Suprapubic skin (tissue), 4 donors: ENCODE results near the gene GFOD2. TPM values are rescaled to one million over a fixed set of nuclear protein-coding genes. Genes with fewer than 3 reads are reported as not detected.

Experiments used
- DNase-seq, 2 donors: peaks; one replicate each; pipeline ENCODE4 v3.0.0-alpha.2; 2019; ENCODE audit warnings: low spot score in 2 of 2
- H3K27ac ChIP-seq: fragments of 200-600 bp; sonication (generic); one replicate; pipeline ENCODE4 v1.5.1; 2019
- H3K27me3 ChIP-seq: fragments of 200-600 bp; sonication (generic); one replicate; pipeline ENCODE4 v1.5.1; 2019
- H3K36me3 ChIP-seq: fragments of 200-600 bp; sonication (generic); one replicate; pipeline ENCODE4 v1.5.1; 2019
- H3K4me1 ChIP-seq: fragments of 200-600 bp; sonication (generic); one replicate; pipeline ENCODE4 v1.5.1; 2019
- H3K4me3 ChIP-seq: fragments of 200-600 bp; sonication (generic); one replicate; pipeline ENCODE4 v1.5.1; 2019; ENCODE audit warnings: mild to moderate bottlenecking
- H3K9me3 ChIP-seq: fragments of 200-600 bp; sonication (generic); one replicate; pipeline ENCODE4 v1.5.1; 2019
- CTCF ChIP-seq, 2 donors: fragments of 200-600 bp in 1 of 2; fragments of 450-650 bp in 1 of 2; sonication (generic) in 1 of 2; IDR thresholded peaks; one replicate each; pipeline ENCODE4 v1.5.1; 2016 to 2019; ENCODE audit warnings: antibody characterized with exemption in 2 of 2, mild to moderate bottlenecking in 1 of 2, moderate library complexity in 1 of 2
- EP300 ChIP-seq: sonication (generic); formaldehyde crosslinking; IDR thresholded peaks from one replicate; pipeline ENCODE4 v1.6.1; 2017; ENCODE audit warnings: antibody characterized with exemption
- POLR2A ChIP-seq, 2 donors: fragments of 450-650 bp; IDR thresholded peaks; one replicate each; pipeline ENCODE4 v1.6.1; 2017; ENCODE audit warnings: antibody characterized with exemption in 2 of 2, mild to moderate bottlenecking in 2 of 2, moderate library complexity in 2 of 2
- POLR2AphosphoS5 ChIP-seq, 3 donors: sonication (generic); formaldehyde crosslinking; IDR thresholded peaks; one replicate each; pipeline ENCODE4 v1.6.1; 2017; ENCODE audit warnings: antibody characterized with exemption in 3 of 3
- WGBS: methylation state at CpG from one replicate; pipeline ENCODE4 v1.1.5; 2018; 5-methylcytosine and 5-hydroxymethylcytosine counted together
- total RNA-seq, 4 donors: library from RNA; depleted of rRNA; stranded (reverse); fragments of >200 nt; gene quantifications; one replicate each; pipeline ENCODE4 v1.1.0, GENCODE V29; 2016

Gene GFOD2
- total RNA-seq, 4 donors from 2014 or later = 18.3 to 31.1 (median 25.9) TPM

- peaks cover 13% of the 10 kb centered on the region for H3K4me1 ChIP-seq
- no peak for TF ChIP-seq POLR2A (IDR thresholded peaks at IDR 0.05)
- TF ChIP-seq EP300 = no peak
- TF ChIP-seq POLR2AphosphoS5 (IDR thresholded peaks at IDR 0.05) = no peak
- no peak for TF ChIP-seq CTCF (IDR thresholded peaks at IDR 0.05)
- no peaks in the 10 kb centered on the region for H3K36me3 ChIP-seq
- H3K27ac ChIP-seq = no peak overlapping the region
- WGBS = 93% methylated on average over 1 of the region's 1 CpG
- DNase-seq = no peak
- H3K27me3 ChIP-seq = no peaks in the 10 kb centered on the region
- H3K4me3 ChIP-seq = no peak overlapping the region
- no peaks in the 10 kb centered on the region for H3K9me3 ChIP-seq
These were observed 4.6 kb downstream of the GFOD2 start for GRCh38 chr16:67714522-67714921.

GRCh38 chr16:67713647-67714273 is 5.4 kb downstream of the GFOD2 start:
- peaks cover 17% of the 10 kb centered on the region for H3K4me1 ChIP-seq
- no peak overlapping the region for H3K27ac ChIP-seq
- no peak for TF ChIP-seq POLR2A (IDR thresholded peaks at IDR 0.05)
- TF ChIP-seq EP300 = no peak
- no peak for TF ChIP-seq CTCF (IDR thresholded peaks at IDR 0.05)
- TF ChIP-seq POLR2AphosphoS5 (IDR thresholded peaks at IDR 0.05) = no peak

GRCh38 chr16:67710607-67711006 is 8.5 kb downstream of the GFOD2 start:
- Histone ChIP-seq H3K4me3 (no peak overlapping the region), H3K9me3 (no peaks in the 10 kb centered on the region)
- WGBS = 96% methylated on average over 6 of the region's 6 CpGs

More at GRCh38 chr16:67713647-67714273, 5.4 kb downstream of the GFOD2 start:
- 91% methylated on average over 5 of the region's 5 CpGs for WGBS
- H3K36me3 ChIP-seq = no peaks in the 10 kb centered on the region
- H3K9me3 ChIP-seq = no peaks in the 10 kb centered on the region
- no peak for DNase-seq
- no peak overlapping the region for H3K4me3 ChIP-seq
- H3K27me3 ChIP-seq = no peaks in the 10 kb centered on the region

GRCh38 chr16:67709050-67709449 is 10.1 kb downstream of the GFOD2 start:
- no peak for DNase-seq
- H3K4me1 ChIP-seq = peaks cover 8% of the 10 kb centered on the region
- H3K27me3 ChIP-seq = no peaks in the 10 kb centered on the region
- H3K36me3 ChIP-seq = no peaks in the 10 kb centered on the region
- 100% methylated on average over 1 of the region's 1 CpG for WGBS
- no peak for TF ChIP-seq CTCF (IDR thresholded peaks at IDR 0.05)
- TF ChIP-seq POLR2AphosphoS5 (IDR thresholded peaks at IDR 0.05) = no peak
- no peak for TF ChIP-seq EP300
- TF ChIP-seq POLR2A (IDR thresholded peaks at IDR 0.05) = no peak
- no peaks in the 10 kb centered on the region for H3K9me3 ChIP-seq
- no peak overlapping the region for H3K27ac ChIP-seq
- H3K4me3 ChIP-seq = no peak overlapping the region

More at GRCh38 chr16:67710607-67711006, 8.5 kb downstream of the GFOD2 start:
- Histone ChIP-seq H3K36me3 (no peaks in the 10 kb centered on the region), H3K27ac (no peak overlapping the region), H3K27me3 (no peaks in the 10 kb centered on the region), H3K4me1 (peaks cover 8% of the 10 kb centered on the region)
- no peak for DNase-seq
- TF ChIP-seq EP300 (no peak), POLR2A (IDR thresholded peaks at IDR 0.05) (no peak), CTCF (IDR thresholded peaks at IDR 0.05) (no peak), POLR2AphosphoS5 (IDR thresholded peaks at IDR 0.05) (no peak)

- H3K9me3 ChIP-seq = no peaks in the 10 kb centered on the region
- DNase-seq = no peak
- peaks cover 8% of the 10 kb centered on the region for H3K4me1 ChIP-seq
- 49% methylated on average over 2 of the region's 2 CpGs for WGBS
- no peak overlapping the region for H3K27ac ChIP-seq
- H3K36me3 ChIP-seq = no peaks in the 10 kb centered on the region
- H3K27me3 ChIP-seq = no peaks in the 10 kb centered on the region
- TF ChIP-seq CTCF (IDR thresholded peaks at IDR 0.05) (no peak), POLR2AphosphoS5 (IDR thresholded peaks at IDR 0.05) (no peak), POLR2A (IDR thresholded peaks at IDR 0.05) (no peak), EP300 (no peak)
- H3K4me3 ChIP-seq = no peak overlapping the region
These were observed 10.7 kb downstream of the GFOD2 start for GRCh38 chr16:67708368-67708771.
